ENCODE results near the gene OR2C3.

- TF ChIP-seq CTCF (IDR thresholded peaks at IDR 0.05) (no peak), POLR2A (IDR thresholded peaks at IDR 0.05) (no peak)
Observed at GRCh38 chr1:247562198-247562597, 26.0 kb upstream of the OR2C3 start.

Data from uterus (tissue), 2 donors.